Stimulated activated CD8-positive, alpha-beta memory T cell treated with anti-CD3 and anti-CD28 coated beads, Interleukin-4, amount 100 ng/mL, for 1 hour (primary cell): Measurements from ENCODE around the gene ATP6AP1.

ENCODE experiments used
- DNase-seq, 2 donors: peaks; one replicate each; pipeline ENCODE4 v3.0.0-alpha.2; 2020; ENCODE audit warnings: low read depth in 2 of 2, low spot score in 1 of 2

ATP6AP1 gene

DNA sequence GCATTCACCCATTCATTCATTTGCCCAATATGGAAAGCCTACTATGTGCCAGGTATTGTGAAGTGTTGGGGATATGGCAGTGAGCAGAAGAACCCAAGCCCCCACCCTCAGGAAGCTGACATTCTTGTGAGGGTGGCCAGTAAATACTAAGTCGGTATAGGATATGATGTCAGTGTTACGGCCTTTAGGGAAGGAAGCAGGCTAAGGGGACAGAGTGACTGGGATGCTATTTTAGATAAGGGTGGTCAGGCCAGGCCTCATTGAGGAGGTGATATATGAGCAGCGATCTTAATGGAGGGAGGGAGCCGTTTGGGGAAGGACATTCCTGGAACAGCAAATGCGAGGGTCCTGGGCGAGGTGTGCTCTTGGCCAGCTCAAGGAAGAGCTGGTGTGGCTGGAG lies 2.0 kb downstream of the ATP6AP1 start:
- DNase-seq: no peak

DNA sequence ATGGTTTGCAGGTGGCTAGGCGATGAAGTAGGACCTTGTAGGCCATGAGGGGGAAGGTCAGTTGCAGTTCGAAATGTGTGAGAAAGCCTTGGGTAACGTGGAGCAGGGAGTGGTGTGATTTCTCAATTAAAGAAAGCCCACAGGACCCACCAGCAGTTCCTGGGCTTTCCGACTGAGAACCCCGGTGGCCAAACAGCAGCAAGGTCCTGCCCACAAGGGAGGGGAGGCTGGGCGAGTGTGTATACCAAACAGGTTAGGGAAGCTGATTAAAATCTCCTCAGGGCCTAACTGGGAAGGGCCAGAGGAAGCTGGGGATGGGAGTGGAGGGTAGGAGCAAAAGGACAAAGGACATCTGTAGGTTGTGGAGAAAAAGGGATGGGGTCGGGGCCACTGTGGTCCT lies 2.4 kb downstream of the ATP6AP1 start:
- DNase-seq: no peak

DNA sequence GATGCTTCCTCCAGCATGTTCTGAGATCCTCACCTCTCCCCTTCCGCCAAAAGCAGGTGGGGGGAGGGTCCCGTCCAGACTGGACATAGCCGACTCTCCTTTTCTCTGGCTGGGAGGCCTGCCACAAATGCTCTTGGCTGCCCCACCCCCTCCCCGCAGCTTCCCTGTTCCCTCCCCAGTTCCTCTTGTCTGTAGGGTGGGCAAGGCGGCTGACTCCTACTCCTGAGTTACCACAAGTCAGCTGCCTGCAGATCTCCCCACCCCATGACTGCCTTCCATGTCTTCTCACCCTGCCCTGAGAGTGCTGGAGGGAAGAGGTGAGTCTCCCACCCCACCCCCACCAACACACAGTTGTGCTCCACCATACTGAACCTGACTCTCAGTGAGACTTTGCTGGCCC lies 2.9 kb downstream of the ATP6AP1 start:
- DNase-seq: no peak

DNA sequence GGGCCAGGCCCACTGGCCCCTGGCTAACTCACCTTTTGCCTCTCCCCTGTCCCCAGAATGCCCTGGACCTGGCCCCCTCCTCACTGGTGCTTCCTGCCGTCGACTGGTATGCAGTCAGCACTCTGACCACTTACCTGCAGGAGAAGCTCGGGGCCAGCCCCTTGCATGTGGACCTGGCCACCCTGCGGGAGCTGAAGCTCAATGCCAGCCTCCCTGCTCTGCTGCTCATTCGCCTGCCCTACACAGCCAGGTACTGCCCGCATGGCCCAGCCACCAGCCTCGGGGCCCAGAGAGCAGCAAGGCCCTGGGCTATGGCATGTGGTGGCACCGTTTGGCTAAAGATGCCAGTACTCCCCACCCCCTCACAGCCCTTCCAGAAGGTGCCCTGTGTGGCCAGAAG lies 3.7 kb downstream of the ATP6AP1 start:
- DNase-seq: no peak

DNA sequence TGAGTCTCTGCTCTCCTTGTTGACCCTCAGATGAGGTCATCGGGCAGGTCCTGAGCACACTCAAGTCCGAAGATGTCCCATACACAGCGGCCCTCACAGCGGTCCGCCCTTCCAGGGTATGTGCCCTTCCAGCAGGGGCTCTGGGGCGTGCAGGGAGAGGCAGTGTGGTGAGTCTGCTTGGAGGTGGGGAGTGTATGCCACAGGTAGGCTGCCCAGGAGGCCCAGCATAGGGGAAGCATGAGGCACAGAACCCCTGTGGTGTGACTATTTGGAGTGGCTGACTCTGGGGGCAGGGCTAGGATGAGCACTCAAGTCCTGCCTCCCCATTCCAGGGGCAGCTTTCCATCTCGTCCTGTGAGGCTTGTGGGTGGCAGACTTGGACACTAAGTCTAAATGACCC lies 5.1 kb downstream of the ATP6AP1 start:
- no peak for DNase-seq

DNA sequence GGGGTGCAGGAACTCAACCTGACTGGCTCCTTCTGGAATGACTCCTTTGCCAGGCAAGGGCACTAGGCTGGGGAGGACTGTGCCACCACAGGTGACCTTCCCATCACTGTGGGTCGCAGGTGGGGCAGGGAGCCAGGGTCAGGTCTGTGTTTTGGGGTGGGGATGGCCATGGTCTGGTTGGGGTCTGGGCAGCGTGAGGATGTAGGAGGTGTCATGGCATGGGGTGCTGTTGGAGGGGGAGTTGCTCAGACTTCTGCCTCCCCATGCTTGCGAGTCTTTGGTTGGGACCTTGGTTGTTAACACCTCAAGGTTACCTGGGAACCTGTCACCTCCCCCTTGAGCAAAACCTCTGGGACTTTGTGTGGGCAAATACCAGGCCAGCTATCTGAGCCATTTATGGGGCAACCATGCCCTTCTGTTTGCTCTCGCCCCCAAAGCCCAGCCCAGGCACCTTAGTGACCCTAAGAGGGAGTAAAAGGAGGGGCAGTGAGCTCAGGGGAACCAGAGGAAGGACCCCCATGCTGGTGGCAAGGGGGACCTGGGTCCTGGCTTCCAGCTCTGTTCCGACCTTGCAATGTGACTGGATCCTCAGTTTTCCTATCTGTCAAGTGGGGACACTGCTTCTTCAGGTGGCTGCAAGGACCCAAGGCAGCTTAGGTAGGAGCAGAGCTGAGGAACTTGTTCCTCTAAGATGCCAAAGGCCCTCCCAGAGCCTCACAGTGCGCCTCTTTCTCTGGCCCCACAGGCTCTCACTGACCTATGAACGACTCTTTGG lies 6.1 kb downstream of the ATP6AP1 start:
- no peak for DNase-seq

DNA sequence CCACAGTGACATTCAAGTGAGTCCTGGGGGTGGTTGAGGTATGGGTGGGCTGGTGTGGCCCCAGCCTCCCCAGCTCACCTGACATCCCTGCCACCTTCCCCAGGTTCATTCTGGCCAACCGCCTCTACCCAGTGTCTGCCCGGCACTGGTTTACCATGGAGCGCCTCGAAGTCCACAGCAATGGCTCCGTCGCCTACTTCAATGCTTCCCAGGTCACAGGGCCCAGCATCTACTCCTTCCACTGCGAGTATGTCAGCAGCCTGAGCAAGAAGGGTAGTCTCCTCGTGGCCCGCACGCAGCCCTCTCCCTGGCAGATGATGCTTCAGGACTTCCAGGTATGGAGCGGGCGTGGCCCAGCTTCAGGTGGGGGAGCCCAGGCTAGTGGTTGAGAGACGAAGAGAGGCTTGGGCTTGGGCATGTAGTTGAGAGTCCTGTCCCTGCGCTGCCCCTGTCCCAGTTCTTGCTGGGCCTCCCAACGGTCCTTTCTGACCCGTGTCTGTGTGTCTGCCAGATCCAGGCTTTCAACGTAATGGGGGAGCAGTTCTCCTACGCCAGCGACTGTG lies 6.8 kb downstream of the ATP6AP1 start:
- no peak for DNase-seq

DNA sequence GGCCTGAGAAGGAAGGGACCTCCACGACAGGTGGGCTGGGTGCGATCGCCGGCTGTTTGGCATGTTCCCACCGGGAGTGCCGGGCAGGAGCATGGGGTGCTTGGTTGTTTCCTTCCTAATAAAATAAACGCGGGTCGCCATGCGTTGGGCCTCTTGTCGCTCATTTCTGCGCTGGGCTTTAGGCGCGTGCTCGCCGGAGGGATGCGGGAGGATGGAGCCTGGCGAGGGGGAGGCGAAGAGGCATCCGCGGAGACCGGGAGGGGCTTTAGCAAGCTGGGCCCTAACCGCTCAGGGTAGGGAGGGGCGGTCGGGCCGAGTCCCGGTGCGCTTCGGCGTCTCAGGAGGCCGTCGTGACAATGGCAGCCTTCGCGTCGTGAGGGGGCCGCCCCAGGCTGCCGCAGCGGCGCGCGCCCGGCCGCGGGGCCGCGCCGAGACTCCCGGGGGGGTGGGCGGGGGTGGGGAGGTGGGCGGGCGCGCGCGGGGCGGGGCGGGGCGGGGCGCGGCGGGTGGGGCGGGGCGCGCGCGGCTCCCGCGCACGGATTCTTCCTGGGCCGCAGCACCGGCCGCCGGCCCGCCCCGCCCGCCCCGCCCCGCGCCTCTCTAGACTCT lies 8.0 kb downstream of the ATP6AP1 start:
- no peak for DNase-seq

DNA sequence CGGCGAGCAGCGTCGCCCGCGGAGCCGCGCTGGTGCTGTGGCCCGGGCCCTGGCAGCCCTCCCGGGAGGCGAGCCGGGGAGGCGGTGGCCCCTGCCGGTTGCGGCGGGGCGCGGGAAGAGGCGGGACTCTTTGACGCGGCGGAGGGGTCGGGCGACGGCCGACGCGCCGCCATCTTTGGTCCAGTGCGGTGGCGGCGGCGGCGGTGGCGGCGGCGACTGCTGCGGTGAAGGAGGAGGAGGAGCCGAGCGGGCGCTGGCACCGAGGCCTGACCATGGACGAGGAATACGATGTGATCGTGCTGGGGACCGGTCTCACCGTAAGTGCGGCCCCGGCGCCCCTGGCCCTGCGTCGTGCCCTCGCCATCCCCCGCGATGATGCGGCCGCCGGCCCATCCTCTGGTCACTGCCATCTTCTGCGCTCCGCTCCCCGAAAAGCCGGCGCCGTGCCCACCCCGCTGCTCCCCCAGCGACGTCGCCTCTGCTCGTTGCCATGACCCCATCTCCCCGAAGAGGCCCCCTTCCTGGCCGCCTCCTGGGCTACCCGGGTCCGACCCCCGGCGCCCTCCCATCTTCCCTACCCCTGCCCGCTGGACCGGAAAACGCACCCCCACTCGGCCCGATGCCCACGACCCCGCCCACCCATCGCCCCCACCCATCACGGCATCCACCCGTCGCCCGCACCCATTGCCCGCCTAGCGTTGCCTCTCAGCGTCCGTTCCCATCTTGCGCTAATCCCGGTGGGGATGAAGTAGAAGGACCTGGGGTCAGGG lies 8.7 kb downstream of the ATP6AP1 start, which contains the start of gene GDI1:
TSS of gene GDI1 (plus strand) at position 172 of the 770 bp plus-strand sequence. CDS start at position 273, 101 bp downstream.
- DNase-seq: no peak

DNA sequence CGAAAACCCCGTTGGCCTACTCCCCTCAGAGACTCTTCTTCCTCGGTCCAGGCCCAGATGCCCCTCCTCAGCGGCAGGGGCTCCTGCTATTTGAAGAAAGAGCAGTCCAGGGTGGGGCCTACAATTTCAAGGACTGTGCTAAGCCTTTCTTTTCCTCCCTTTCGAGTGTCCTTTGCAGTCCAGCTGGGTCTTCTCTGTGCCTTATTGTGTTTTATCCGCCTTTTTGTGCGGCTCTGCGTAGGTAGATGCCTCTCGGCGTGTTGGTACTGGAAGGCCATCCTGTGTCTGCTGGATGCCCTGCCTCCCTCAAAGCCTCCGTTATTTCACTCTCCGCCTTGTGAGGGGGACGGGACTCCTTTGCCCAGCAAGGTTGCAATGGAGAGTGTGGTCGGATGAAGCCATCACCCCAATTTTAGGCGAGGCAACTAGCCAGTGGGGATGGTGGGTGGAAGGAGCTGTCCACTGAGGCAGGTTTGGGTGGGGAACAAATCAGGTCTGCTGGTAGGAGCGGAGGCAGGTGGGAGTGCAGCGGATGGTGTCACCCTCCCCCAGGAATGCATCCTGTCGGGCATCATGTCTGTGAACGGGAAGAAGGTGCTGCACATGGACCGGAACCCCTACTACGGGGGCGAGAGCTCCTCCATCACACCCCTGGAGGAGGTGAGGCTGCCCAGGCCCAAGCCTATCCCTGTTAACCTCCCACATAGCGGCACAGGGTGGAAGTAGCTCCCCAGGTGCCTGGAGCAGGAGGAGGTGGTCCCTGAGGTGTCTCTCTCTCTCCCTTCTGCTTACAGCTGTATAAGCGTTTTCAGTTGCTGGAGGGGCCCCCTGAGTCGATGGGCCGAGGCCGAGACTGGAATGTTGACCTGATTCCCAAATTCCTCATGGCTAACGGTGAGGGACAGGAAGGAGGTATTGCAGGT lies 9.8 kb downstream of the ATP6AP1 start:
- no peak for DNase-seq

DNA sequence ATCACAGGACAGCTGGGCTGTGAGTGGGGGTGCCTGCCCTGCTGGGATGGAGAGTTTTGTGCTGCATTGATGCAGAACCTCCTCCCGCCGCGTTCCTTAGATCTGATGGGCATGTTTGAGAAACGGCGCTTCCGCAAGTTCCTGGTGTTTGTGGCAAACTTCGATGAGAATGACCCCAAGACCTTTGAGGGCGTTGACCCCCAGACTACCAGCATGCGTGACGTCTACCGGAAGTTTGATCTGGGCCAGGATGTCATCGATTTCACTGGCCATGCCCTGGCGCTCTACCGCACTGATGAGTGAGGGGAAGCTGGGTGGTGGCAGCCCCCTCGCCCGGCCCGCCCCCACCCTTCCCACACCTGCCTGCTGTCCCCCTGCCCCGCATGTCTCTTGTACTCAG lies 11.4 kb downstream of the ATP6AP1 start:
- DNase-seq: no peak

DNA sequence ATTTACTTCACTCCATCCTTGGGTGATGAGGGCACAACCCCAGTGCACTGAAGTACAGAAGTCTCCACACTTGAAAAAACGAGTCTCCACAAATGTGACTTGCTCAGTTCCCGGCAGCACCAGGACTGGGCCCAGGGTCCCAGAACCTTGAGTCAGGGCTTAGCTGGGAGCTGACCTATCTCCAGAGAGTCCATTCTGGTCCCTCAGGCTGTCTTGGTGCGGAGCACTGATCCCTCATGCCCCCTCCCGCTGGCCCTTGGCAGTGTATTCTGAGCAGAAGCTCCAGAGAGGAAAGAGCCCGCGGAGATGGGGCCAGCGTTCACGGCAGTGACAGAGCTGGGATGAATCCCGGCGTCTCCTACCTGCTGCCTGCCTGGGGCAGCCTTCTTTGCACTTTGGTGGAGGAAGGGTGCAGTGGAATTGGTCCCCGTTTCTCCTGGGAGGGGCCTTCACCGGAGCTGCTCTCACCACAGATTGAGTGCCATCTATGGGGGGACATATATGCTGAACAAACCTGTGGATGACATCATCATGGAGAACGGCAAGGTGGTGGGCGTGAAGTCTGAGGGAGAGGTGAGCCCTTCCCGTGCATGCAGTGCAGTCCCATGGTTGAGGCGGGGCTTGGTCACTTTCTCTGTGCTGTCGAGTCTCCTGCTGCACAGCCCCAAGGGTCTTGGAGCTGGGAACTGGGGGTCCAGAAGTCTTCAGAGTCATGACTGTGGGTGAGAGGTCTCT lies 12.3 kb downstream of the ATP6AP1 start:
- no peak for DNase-seq

DNA sequence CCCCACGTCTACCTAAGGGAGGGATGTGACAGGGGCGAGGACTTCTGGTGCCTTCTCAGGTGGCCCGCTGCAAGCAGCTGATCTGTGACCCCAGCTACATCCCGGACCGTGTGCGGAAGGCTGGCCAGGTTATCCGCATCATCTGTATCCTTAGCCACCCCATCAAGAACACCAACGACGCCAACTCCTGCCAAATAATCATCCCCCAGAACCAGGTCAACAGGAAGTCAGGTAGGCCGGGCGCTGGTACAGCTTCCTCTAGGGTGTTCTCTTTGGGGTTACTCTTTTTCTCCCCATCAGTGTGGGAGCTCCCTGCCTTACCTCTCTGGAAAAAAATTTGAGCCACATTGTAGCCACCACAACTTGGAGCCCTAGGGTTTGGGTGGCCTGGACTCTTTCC lies 13.1 kb downstream of the ATP6AP1 start:
- no peak for DNase-seq

DNA sequence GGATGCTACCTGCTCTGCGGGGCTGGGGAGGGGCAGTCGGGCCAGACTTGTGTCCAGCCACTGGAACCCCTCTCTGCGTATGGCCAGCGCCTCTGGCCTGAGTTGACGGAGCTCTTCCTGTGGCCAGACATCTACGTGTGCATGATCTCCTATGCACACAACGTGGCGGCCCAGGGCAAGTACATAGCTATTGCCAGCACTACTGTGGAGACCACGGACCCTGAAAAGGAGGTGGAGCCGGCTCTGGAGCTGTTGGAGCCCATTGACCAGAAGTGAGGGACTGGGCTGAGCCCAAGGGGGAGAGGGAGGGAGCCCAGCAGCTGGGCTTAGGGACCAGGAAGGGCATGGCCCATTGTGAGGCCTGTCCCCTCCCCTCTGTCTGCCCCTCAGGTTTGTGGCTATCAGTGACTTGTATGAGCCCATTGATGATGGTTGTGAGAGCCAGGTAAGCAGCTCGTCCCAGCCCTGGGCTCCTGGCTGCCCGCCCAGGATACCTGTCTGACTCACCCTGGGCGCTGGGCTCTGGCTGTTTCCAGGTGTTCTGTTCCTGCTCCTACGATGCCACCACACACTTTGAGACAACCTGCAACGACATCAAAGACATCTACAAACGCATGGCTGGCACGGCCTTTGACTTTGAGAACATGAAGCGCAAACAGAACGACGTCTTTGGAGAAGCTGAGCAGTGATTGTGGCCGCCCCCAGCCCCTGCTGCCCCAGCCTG lies 13.7 kb downstream of the ATP6AP1 start:
- DNase-seq: no peak

DNA sequence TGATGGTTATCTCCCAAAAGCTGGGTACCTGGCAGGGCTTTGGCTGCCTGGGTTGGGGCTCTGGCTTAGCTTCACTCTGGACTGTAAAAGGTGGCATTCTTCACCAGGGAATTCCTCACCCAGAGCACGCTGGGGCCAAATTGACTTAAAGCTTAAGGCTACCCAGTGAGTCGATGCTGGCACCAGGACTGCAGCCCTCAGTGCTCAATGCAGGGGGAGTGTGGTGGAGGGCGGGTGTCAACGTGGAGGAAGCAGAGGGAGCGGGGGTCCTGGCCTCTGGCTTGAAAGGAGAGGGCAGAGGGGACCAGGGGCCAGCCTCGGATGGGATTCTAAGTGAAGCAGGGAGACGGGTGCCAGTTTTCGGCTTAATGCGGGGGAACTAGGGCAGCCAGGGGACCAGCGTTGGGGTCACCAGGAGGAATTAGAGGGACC lies 15.0 kb downstream of the ATP6AP1 start:
- no peak for DNase-seq

DNA sequence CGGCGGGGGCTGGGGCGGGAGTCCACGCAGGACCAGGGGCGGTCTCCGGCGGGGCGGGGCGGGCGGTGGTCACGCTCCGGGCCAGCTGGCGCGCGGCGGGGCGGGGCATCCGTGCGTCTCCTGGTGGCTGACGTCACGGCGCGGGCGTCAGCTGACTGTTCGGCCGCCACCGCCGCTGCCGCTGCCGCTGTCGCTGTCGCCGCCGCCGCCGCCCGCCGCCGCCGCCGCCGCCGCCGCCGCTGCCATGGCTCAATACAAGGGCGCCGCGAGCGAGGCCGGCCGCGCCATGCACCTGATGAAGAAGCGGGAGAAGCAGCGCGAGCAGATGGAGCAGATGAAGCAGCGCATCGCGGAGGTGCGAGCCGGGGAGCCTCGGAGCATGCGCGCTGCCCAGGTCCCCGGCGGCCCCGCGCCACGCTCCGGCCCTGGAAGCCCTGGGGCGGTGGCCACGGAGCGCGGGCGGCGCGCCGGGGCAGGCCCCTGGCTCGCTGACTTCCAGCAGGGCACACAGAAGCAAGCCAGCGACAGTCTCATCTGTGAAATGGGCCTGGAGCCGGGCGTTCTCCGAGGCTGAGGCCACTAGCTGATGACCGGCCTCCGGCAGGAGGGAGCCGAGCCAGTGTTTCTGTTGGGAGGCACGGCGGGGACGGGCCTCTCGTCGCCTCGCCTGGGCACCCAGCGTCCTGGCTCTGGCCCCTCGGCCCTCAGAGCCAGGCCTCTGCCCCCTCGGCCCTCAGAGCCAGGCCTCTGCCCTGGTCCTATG lies 15.7 kb downstream of the ATP6AP1 start, which contains the start of gene FAM50A:
TSS of gene FAM50A (plus strand) at position 150 of the 763 bp plus-strand sequence. CDS start at position 245, 95 bp downstream.
- DNase-seq: peak in 1 of 2 donors; percentile 42

DNA sequence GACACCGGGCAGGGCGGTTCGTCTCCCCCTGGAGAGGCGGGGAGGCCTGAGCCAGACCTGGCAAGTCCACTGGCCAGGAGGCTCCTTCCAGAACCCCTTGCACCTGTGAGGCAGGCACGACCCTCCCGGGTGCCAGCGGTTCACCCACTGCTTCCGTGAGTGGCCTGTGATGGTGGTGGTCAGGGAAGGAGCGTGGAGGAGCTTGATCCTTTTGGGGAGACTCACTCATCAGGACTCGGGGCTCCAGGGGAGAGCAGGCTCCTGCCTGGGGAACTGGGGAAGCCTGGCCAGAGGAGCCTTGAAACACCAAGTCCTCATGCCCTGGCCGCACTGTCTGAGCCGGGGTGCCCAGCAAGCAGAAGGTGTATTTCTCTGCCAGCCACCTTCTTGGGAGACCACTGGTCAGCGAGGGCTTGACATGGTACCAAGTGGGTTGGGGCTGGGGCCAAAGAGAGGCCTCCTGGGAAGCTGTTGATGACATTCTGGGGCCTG lies 16.3 kb downstream of the ATP6AP1 start:
- DNase-seq: no peak

DNA sequence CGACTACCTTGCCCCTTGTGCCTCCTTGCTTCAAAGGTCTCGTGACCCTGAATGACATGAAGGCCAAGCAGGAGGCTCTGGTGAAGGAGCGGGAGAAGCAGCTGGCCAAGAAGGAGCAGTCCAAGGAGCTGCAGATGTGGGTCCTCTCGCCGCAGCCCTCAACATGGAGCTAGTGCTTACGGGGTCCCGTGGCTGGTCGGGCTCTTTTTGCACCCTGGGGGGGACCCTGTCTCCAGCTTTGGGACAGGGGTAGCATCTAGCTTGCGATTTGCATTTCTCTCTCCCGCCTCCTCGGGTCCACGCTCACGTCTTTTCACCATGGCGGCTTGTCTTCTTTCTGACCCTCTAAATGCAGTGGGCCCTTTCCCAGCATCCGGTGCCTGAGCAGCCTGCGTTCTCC lies 17.3 kb downstream of the ATP6AP1 start:
- DNase-seq: no peak
